ENCODE measurements around the gene MYCBP2.
"Not testable (repeated sequence)": the region's sequence is repeated elsewhere in the genome, so short reads cannot be mapped to it uniquely, and the experiment has no call there.

Gene MYCBP2

DNA sequence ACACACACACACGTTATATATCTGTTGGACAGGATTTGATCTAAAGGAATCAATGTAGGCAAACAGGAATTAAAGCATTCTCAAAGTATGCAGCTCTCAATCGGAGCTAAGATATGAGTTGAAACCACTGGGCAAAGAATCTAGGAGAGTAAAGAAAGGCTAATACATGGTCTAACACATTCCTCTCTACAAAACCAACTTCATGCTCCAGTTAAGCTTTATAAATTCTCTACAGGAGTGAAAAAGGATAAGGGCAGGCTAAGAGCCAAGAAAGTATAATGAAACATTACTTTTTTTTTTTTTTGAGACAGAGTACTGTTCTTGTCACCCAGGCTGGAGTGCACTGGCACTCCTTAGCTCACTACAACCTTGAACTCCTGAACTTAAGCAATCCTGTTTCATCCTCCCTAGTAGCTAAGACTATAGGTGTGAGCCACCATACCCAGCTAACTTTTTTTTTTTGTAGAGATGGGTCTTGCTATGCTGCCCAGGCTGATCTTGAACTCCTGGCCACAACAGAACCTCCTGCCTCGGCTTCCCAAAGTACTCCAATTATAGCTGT is 310.6 kb downstream of the MYCBP2 start:
- TF ChIP-seq CTCF (IDR thresholded peaks at IDR 0.05) = no peak
- Mint-ChIP-seq H3K4me3 (no peak overlapping the region), H3K27ac (no peak overlapping the region), H3K36me3 (ENCODE audit: low read depth) (peaks cover 63% of the 10 kb centered on the region), H3K9me3 (no peaks in the 10 kb centered on the region), H3K27me3 (ENCODE audit: low read depth, poor library complexity) (no peaks in the 10 kb centered on the region), H3K4me1 (peaks cover 5% of the 10 kb centered on the region)
- no peak for DNase-seq

DNA sequence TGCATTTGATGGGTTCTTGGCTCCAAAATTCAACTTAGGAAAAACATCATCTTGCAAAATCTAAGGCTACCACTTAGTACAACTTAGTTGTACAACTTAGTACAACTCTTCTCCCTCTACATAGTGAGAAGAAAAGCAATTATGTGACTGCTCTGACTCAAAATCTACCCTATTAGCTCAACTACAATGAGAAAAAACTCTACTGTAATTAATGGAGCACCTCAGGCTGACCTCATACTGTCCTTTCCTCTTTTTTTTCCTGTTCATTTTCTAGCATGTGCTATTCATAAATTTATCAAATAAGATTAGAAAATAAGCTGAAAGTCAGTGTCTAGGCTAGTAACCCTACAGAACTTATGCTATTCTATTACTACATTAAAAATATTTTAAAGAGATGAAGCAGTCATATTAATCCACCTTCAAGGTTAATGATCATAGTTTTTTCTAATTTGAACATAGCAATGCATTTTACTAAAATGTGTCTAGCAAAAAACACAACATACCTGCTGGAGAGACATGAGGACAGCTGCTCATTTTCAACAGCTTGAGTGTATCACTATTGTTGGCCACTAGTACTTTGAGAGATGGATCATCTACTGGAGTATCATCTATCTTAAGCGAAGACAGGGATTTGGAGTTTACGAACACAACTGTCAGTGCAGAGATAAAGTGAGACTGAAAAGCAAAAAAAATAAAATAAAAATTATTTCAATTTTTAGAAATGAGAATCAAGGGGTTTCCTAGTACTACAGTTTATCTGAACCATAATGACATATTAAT is 311.8 kb downstream of the MYCBP2 start:
- Mint-ChIP-seq H3K27ac (no peak overlapping the region), H3K9me3 (no peaks in the 10 kb centered on the region), H3K36me3 (ENCODE audit: low read depth) (peaks cover 74% of the 10 kb centered on the region), H3K27me3 (ENCODE audit: low read depth, poor library complexity) (no peaks in the 10 kb centered on the region), H3K4me3 (no peak overlapping the region), H3K4me1 (no peaks in the 10 kb centered on the region)
- no peak for TF ChIP-seq CTCF (IDR thresholded peaks at IDR 0.05)
- DNase-seq = no peak

DNA sequence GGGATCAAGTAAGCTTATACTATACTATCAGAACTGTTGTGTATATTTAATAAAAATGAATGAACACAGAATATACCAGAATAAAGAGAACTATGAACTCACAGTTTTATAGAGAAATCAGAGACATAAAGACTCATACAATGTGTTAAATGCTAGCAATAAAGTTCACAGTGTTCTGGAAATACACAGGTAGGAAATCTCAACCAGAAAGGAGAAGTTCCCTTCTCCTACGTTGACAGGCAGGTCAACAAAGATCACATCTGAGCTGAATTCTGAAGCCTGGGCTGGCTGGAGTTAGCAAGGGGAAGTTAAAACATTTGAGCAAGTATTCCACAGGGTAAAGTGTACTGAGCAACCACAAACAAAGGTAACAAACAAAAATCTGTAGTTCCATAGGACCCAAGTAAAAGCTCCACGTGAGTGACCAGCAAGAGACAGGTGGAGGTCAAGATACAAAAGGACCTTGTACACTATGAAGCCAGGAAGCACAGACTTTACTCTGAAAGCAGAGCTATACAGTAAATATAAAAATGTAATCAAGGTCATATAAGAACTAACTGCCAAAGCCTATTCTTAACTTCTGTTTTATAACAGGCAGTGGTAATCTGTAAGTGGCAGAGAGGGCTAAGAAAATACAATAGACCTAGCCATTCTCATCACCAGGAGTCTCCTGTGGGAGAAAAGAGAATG is 312.9 kb downstream of the MYCBP2 start:
- Mint-ChIP-seq H3K4me3 (no peak overlapping the region), H3K27ac (no peak overlapping the region), H3K9me3 (no peaks in the 10 kb centered on the region), H3K36me3 (ENCODE audit: low read depth) (peaks cover 85% of the 10 kb centered on the region), H3K27me3 (ENCODE audit: low read depth, poor library complexity) (no peaks in the 10 kb centered on the region), H3K4me1 (no peaks in the 10 kb centered on the region)
- no peak for TF ChIP-seq CTCF (IDR thresholded peaks at IDR 0.05)
- no peak for DNase-seq

DNA sequence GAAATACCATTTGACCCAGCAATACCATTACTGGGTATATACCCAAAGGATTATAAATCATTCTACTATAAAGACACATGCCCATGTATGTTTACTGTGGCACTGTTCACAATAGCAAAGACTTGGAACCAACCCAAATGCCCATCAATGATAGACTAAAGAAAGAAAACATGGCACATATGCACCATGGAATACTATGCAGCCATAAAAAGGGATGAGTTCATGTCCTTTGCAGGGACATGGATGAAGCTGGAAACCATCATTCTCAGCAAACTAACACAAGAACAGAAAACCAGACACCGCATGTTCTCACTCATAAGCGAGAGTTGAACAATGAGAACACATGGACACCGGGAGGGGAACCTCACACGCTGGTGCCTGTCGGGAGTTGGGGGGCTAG is 317.2 kb downstream of the MYCBP2 start:
- H3K27ac Mint-ChIP-seq = not testable (repeated sequence)

DNA sequence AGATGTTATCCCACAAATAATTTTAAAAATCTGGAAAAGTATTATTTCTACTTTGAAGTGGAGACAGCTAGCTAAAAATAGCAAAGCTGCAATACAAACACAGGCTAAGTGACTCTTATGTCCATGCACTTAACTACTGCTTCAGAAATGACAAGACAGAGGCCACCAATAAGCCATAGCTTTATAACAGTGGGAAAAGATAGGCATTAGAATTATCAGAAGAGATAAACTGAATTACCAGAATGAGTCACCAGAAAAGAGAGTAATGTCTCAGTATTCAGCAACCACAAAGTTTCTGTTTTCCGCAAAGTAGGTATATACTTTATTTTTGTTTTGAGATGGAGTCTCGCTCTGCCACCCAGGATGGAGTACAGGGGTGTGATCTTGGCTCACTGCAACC is 317.9 kb downstream of the MYCBP2 start:
- DNase-seq = no peak
- no peak overlapping the region for H3K4me3 Mint-ChIP-seq
- H3K27ac Mint-ChIP-seq = no peak overlapping the region
- H3K4me1 Mint-ChIP-seq = no peaks in the 10 kb centered on the region
- H3K27me3 Mint-ChIP-seq (ENCODE audit: low read depth, poor library complexity) = no peaks in the 10 kb centered on the region
- no peak for TF ChIP-seq CTCF (IDR thresholded peaks at IDR 0.05)
- peaks cover 58% of the 10 kb centered on the region for H3K36me3 Mint-ChIP-seq (ENCODE audit: low read depth)
- no peaks in the 10 kb centered on the region for H3K9me3 Mint-ChIP-seq

More for the DNA sequence above, 317.2 kb downstream of the MYCBP2 start:
- H3K36me3 Mint-ChIP-seq (ENCODE audit: low read depth) = peaks cover 65% of the 10 kb centered on the region
- not testable (repeated sequence) for H3K27me3 Mint-ChIP-seq (ENCODE audit: low read depth, poor library complexity); H3K4me3 Mint-ChIP-seq; H3K4me1 Mint-ChIP-seq; H3K9me3 Mint-ChIP-seq; DNase-seq

DNA sequence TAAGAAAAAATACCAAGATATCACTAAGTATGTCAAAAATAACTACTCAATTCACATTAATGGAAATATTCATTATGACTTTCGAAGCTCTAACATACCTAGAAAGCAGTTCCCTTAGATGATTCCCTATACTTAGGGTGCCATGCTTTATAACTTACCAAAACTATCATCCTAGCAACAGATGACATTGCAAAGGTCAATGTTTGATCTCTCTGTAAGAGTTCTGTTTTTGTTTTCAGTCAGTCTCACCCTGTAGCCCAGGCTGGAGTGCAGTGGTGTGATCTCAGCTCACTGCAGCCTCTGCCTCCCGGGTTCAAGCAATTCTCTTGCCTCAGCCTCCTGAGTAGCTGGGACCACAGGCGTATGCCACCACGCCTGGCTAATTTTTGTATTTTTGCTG is 318.6 kb downstream of the MYCBP2 start:
- not testable (repeated sequence) for H3K4me1 Mint-ChIP-seq; H3K27me3 Mint-ChIP-seq (ENCODE audit: low read depth, poor library complexity); DNase-seq; H3K27ac Mint-ChIP-seq; H3K9me3 Mint-ChIP-seq; H3K4me3 Mint-ChIP-seq
- H3K36me3 Mint-ChIP-seq (ENCODE audit: low read depth) = peaks cover 51% of the 10 kb centered on the region
